Measurements from ENCODE around the gene PWP2.
"Not testable (repeated sequence)": the region's sequence is repeated elsewhere in the genome, so short reads cannot be mapped to it uniquely, and the experiment has no call there.

PWP2 gene

DNA sequence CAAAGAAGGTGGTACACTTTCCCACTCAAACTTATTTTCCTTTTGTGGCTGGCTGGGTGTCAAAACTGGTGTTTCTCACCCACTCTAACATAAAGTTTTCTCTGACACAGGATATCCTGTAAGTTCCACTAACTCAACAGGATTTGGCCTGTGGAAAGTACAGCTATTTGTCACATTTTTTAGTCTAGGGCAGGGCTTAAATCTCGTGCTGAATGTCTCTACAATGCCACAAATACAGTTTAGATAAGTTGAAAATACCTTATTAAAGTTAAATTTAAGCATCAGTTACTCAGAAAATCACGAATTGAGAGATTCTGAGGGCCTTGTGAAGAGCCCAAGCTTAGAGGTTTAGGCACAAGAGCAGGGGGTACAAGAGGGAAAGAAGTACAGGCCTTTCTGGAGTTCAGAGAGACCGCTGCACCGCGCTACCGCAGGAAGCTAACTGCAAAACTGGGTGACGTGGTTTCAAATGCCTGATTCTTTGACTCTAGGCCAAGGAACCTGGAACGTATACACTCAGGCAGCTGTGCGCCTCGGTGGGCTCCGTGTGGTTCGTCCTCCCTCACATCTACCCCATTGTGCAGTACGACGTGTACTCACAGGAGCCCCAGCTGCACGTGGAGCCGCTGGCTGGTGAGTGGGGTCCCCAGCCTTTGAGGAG is 23.4 kb upstream of the PWP2 start:
- DNase-seq: no peak

DNA sequence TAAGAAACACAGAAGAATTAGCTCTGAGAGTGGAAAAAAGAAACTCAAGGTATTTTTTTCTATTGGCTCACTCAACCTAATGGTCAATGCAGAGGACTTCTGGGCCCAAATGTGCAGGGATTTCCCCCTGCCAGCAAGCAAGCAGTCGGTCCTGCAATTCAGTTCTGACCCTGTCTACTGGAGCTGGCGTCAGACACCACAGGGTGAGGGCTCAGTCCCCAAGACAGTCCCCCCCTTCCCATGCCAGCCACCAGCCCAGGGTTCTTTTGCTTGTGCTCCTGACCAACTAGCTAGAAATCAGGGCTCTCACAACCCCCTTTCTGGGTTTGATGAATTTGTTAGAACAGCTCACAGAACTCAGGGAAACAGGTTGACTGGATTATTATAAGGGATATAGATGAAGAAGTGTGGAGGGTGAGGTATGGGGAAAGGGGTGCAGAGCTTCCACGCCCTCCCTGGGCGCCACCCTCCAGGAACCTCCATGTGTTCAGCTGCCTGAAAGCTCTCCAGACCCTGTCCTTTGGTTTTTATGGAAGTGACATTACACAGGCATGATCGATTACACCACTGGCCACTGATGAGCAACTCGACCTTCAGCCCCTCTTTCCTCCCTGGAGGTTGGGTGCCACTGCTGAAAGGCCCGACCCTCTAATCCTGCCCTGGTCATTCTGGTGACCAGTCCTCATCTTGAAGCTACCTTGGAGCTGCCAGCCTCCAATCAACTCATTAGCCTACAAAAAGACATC is 22.5 kb upstream of the PWP2 start:
- no peak for DNase-seq

DNA sequence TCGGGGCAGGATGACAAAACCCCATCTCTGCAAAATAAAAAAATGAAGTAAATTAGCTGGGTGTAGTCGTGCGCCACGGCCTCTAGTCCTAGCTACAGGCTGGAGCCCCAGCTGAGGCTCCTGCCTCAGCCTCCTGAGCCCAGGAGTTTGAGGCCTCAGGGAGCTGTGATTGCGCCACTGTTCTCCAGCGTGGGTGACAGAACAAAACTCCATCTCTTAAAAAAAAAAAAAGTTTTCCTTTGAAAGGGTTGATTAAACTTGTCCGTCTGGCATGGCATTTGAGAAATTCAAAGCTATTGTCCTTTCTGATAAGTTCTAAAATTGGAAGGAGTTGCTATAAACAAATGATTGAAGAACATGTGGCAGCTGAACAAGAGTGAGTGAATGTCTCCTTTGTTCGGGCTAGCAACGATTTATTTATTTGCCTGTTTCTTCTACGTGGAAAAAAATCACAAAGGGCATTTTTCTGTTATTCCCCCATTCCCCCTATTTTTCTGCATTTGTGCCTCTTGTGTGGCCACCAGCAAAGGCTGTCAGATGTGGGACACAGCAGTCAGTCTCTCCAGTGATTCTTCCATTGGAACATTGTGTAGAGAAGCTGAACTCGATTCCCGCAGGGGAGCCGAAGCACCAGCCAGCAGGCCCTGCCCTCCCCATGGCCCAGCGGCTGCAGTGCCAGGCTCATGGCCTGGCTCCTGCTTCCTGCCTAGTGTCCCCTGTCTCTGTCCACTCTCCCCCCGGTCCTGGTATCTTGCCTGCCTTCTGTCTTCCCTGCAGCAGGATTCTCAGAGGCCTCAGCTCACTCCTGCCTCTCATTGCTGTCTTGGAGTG is 21.5 kb upstream of the PWP2 start:
- no peak for DNase-seq

DNA sequence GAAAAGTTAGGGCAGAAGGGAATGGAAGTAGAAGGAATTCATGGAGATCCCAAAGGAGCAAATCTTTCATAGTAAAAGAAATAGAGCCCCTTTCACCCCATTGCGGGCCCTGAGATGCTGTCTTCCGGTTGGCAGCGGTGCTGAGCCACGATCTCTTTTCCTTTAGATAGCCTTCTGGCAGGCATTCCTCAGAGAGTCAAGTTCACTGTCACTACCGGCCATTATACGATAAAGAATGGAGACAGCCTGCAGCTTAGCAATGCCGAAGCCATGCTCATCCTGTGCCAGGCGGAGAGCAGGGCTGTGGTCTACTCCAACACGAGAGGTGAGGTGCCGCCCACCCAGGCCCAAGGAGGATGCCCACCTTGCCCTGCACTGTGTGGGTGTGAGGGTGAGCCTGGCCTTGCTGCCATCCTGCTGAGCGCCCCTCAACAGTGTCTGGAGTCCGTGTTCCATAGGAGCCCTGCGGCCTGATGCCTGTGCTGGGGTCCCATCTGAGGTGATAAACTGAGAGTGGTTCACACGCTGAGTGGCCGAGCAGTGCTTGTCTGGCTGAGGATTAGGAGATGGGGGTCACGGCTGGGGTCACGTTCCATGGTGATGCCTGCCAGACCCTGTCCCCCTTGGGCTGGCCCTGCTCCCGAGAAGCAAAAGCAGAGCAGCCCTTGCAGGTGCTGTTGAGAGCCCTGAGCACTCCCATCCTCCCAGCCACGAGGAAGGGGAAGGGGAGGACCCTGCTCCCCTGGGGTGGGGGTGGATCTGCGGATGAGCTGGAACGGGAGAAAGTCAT is 20.4 kb upstream of the PWP2 start:
- no peak for DNase-seq

DNA sequence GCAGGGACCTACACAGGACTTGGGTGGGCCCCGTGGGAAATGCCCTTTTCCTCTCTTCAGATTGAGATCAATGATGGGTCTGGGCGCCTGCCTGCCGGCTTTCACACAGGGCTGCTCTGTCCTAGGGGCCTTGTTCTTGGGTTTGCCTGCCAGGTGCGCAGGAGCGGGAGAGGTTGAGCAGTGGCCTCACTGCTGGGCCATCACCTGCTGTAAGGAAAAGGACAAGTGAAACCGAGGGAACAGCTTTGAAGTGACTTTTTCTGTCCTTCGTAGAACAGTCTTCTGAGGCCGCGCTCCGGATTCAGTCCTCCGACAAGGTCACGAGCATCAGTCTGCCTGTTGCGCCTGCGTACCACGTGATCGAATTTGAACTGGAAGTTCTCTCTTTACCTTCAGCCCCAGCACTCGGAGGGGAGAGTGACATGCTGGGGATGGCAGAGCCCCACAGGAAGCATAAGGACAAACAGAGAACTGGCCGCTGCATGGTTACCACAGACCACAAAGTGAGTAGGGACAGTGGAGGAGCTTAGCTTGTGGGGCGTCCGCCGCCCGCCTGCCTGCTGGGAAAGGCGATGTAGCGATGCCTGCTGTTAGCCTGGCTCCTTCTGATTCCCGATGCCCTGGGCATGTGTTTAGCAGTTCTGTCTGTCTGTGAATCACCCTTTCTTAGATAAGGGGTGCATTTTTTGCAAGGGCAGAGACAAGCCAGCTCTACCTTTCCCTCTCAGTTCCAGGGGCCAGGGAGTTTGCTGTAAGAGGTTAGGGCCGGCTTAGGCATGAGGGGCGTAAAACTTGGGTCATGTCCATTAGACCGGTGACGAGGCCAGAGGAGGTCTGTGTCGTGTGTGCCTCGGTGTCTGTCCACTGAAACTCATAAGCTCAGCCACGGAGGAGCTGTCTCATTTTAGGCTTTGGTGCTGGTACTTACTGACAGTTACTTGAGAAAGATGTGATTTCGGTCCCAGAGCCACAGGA is 19.5 kb upstream of the PWP2 start:
- no peak for DNase-seq

DNA sequence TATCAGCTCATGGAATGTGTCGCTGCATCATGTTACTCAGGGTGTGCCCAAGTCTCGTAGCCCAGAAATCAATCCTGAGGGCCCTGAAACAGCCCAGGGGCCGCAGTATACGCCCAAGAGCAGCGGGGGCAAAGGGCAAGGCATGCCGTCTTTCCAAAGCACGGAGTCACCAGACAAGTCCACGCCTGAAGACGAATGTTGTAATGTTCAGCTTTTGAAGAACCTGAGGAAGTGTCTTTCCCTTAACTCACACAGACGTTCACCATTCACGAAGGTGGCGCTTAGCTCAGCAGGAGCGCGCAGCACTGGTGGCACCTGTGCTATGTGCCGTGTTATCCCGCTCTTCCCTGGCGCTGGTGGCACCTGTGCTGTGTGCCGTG is 18.8 kb upstream of the PWP2 start:
- DNase-seq: no peak

DNA sequence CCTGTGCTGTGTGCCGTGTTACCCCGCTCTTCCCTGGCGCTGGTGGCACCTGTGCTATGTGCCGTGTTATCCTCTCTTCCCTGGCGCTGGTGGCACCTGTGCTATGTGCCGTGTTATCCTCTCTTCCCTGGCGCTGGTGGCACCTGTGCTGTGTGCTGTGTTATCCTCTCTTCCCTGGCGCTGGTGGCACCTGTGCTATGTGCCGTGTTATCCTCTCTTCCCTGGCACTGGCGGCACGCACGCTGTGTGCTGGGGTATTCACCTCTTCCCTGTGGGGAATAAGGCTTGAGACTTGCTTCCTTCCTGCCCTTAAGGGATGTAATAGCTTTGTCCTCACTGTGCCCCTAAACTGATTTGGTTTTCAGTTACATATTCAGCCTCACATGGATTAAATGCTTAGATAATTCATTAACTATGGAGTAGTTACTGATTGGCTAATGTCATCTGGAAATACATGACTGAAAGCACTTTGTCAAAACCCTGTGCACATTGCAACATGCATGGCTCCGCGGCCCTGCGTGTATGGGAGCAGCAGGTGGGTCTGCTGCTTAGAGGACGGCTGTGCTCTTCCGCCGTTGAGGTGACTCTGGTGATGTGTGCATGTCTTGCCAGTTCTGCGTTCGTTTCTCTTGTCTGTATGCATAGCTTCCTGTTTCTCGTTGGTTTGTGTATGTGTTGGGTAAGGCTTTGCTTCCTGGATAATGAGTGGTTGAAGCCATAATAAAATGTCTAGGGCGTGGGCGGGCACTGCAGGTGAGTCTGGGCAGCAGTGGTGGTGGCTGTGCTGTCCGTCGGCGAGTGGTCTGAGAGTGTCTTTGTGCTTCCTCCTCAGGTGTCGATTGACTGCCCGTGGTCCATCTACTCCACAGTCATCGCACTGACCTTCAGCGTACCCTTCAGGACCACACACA is 17.9 kb upstream of the PWP2 start:
- DNase-seq: no peak

DNA sequence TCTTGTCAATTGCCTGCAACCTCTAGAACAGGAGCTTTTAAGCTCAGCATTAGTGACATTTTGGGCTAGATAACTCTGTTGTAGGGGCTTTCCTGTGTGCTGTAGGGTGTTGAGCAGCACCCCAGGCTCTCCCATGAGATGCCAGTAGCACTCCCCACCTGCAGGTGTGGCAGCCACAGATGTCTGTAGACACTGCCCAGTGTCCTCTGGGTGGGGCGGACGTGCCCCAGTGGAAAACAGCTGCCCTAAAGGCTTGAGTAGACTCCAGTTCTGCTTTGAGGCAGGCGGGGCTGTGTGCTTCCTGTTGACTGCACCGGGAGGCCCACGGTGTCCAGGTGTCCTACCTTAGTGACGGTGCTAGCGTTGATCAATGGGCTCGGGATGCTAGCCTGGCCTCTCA is 16.9 kb upstream of the PWP2 start:
- DNase-seq: no peak

DNA sequence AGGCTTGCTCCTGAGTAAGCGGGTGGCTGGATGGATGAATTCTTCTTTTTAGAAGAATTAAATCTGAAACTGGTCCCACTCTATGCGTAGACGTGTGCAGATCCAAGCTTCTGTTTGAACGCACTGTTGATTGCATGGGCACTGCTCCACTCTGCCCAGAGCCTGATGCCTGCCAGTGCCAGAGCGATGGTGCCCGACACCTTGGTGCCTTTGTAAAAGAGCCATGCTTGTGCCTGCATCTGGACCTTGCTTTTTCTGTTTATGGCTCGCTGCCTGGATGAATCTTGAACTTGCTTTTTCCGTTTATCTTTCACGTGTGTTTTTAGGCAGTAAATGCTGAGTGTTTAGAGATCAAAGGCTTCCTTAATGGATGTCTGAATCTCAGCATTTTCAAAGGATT is 15.0 kb upstream of the PWP2 start:
- DNase-seq: no peak

DNA sequence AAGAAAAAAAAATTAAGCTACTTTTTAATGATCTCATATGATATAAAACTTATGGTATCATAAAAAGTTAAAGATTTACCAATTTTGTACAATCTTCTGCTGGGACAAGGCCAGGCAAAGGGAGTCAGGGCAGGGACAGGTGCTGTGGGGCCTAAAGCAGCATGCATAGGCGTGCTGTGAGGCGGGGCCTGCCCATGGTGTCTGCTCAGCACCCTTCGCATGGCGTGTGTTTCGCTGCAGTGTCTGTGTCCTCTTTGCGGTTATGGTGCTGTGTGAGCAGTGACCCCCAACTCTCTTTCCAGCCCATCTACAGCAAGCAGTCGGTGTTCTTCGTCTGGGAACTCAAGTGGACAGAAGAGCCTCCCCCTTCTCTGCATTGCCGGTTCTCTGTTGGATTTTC is 13.4 kb upstream of the PWP2 start:
- no peak for DNase-seq

DNA sequence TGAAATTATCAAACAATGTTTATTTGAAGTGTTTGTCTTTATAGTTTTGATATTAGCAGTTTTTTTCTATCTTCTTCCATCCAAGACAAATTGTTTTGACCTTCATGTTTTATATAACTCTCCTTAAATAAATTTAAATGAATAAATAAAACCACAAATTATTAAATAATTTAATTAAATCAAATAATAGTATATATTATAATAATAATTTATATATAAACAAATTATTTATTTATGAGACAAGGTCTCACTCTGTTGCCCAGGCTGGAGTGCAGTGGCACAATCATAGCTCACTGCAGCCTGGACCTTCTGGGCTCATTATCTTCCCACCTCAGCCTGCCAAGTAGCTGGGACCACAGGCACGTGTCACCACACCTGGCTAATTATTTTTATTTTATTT is 12.4 kb upstream of the PWP2 start:
- DNase-seq: no peak

DNA sequence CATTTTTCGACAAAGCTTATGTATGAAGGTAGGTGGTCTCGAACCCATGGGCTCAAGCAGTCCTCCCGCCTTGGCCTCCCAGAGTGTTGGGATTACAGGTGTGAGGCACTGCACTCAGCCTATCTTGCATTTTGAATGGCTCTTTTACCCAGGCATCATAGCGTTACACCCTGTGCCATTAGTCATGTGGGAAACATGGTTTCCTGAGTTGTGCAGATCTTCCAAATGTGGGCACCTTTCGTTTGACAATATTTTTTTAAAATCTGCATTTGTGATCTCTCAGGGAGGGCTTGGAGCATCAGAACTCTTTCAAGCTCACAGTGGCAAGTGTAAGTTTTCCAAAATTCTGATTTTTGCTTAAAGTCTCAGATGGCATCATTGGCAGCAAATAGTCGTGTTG is 8.7 kb upstream of the PWP2 start:
- DNase-seq: not testable (repeated sequence)

DNA sequence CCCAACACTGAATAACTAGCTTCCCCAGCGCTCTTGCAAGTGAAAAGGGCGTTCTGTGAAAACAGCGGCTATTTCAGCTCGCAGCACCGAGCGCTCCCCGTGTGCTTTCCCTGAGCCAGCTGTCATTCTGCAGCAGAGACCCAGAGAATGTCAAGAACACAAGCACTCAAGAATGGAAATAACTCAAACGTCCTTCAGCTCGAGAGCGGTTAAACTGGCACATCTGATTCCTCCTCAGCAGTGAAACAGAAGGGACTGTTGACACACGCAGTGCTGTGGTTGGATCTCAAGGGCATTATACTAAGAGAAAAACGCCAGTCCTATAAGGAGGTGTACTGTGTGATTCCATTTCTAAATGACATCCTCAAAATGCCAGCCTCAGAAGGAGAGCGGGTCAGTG is 8.2 kb upstream of the PWP2 start:
- DNase-seq: not testable (repeated sequence)

DNA sequence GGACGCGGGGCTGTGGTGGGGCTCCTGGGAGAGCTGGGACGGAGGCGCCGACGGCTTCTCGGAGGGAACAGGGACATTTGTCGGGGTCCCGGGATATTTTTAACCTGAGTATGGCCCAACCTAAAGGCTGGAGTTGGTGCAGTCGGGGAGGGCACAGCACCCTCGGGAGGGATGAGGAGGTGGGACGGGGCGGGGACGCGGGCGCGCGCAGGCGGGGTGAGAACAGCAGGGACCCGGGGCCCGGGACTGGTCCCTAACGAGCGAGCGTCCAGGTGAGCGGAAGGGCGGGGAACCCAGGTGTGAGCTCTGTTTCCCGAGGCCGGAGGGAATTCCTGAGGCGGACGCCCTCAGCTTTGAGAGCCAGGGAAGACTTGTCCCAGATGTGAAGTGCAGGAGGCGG is 390 bp downstream of the PWP2 start:
- not testable (repeated sequence) for DNase-seq

DNA sequence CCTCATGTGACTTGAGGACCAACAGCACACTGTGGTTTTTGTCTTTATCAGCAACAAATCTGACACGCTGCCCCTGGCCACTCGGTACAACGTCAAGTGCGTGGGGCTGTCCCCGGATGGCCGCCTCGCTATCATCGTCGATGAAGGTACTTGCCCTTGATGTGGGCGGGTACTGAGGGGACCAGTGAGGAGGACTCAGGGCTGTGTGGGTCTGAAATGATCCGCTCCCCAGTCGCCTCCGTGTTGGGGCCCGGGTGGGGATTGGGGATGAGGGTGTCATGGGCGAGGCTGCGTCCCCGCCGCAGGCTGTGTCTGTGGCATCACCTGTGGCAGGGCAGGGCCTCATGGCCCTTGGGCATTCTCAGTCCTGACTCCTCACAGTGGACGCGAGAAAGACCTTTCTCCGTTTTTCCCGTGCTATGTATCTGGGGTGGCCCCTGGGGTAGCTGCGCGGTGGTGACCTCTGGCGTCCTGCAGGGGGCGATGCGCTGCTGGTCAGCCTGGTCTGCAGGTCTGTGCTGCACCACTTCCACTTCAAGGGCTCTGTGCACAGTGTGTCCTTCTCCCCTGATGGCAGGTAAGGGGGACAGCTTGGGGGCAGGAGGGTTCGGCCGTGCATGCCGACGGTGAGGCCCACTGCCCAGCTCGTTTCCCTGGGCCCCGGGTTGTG is 6.6 kb downstream of the PWP2 start:
- DNase-seq: not testable (repeated sequence)

DNA sequence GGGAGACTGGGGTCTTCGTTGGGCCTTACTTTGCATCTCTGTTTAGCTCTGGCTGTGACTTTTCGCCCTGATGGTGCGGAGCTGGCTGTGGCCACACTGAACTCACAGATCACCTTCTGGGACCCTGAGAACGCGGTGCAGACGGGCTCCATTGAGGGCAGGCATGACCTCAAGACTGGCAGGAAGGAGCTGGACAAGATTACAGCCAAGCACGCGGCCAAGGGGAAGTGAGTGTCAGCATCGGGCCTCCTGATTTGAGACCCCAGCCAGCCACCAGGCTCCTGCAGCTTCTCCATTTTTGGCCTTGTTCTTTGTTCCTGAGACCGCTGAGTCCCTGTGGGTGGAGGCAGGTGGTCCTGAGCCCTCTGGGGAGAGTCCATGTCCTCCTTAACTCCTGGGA is 14.9 kb downstream of the PWP2 start:
- not testable (repeated sequence) for DNase-seq

DNA sequence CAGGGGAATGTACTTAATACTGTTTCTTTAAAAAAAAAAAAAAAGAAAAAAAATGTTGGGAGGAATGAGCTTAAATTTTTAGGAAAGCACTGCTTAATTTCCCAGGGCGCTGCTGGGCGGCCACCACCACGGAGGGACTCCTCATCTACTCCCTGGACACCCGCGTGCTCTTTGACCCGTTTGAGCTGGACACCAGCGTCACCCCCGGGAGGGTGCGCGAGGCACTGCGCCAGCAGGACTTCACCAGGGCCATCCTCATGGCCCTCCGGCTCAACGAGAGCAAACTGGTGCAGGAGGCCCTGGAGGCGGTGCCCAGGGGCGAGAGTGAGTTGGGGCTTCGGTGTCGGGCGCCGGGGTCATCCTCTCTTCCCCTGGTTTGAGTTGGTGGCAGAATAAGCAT is 20.6 kb downstream of the PWP2 start:
- not testable (repeated sequence) for DNase-seq

DNA sequence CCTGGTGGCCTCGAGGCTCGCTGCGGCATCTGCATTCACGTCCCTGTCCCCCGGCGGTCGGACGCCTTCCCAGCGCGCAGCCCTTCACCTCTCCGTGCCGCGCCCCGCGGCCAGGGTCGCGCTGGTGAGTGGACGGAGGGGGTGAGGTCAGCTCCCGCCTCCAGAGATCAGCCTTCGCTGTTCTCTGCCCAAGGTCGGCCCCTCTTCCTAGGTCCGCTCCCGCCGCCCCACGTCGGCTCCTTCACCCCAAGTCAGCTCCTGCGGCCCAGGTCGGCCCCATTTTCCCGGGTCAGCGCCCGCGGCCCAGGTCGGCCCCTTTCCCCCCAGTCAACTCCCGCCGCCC is 26.5 kb downstream of the PWP2 start:
- DNase-seq: not testable (repeated sequence)

DNA sequence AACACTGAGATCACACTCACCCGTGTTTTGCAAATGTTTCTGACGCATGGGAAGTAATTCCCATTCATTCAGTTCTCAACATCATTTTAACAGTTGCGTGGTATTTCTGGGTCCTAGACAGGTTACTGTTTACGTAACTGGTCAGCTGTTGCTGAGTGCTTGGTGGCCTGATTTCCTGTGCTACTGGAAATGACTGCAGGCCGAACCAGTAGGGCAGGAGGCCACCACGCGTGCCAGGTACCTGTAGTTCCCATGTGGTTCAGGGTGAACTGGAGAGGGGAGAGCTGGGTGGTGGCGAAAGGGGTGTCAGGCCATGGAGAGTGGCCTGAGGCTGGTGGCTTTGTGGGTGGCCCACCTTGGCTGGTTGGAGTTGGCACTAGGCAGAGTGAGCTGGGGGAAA is 27.5 kb downstream of the PWP2 start:
- not testable (repeated sequence) for DNase-seq

DNA sequence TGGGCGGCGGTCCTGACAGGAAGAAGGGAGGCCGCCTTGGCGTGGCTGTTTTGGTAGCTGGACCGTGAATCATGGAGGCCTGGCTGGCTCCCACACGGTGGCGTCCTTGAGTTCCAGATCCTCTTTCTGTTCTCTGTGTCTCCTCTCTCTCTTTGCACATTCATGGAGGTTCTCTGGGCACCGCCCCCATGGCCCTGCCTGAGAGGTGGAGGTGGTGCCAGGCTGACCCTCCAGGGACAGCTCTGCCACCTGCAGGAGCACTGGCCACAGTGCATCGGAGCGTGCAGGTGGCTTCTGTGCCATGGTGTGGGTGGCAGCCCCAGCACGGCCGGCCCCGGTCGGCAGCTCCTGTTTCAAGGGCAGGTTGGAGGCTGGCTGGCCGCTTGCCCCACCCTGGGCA is 30.8 kb downstream of the PWP2 start:
- not testable (repeated sequence) for DNase-seq
